Endothelial cell of umbilical vein (primary cell): Measurements from ENCODE around the gene ABCA10. TPM values are rescaled to one million over a fixed set of nuclear protein-coding genes. Genes with fewer than 3 reads are reported as not detected.

Source experiments
- BruUV-seq: library from RNA; stranded (reverse); fragments of 400-500 nt; replicated peaks from 2 replicates; lab custom pipeline; 2021; lab: Mats Ljungman, UMichigan
- CTCF ChIA-PET: fragments of 300-600, 350-600 bp; sonication (Branson Sonifier 250); formaldehyde crosslinking; loops from one replicate; lab custom pipeline; 2021; ENCODE audit warnings: antibody characterized with exemption, inconsistent platforms; lab: Charles Lee
- POLR2A ChIA-PET: fragments of 300-600, 350-600 bp; sonication (Branson Sonifier 250); formaldehyde crosslinking; loops from one replicate; lab custom pipeline; 2021; ENCODE audit warnings: antibody characterized with exemption, inconsistent platforms; lab: Charles Lee
- DNase-seq: peaks from one replicate; pipeline ENCODE4 v3.0.0-alpha.2; 2011; ENCODE audit warnings: low read depth, low spot score
- FAIRE-seq: peaks from 2 replicates; lab custom pipeline; 2011; peaks lifted over from hg19 to GRCh38; lab: Jason Lieb, UNC
- H2AFZ ChIP-seq: 2 replicates; pipeline ENCODE4 v1.6.0; 2012; ENCODE audit warnings: low read depth, low read length, control low read depth, inconsistent platforms
- H3K27ac ChIP-seq: 2 replicates; pipeline ENCODE4 v1.5.1; 2011; ENCODE audit warnings: low read depth, mild to moderate bottlenecking, control low read depth, low read length, moderate library complexity; ENCODE audit not compliant: insufficient read depth
- H3K27me3 ChIP-seq, 2 experiments: 2 replicates each; pipeline versions ENCODE4 v1.6.0 to v1.6.1; 2011; ENCODE audit warnings: low read length in 2 of 2, mixed read lengths in 1 of 2; ENCODE audit not compliant: control insufficient read depth in 2 of 2, insufficient read depth in 2 of 2
- H3K36me3 ChIP-seq, 2 experiments: 2 replicates in 1 of 2; 3 replicates in 1 of 2; pipeline ENCODE4 v1.5.1; 2011; ENCODE audit warnings: low read length in 2 of 2, mild to moderate bottlenecking in 1 of 2, moderate library complexity in 1 of 2; ENCODE audit not compliant: control insufficient read depth in 2 of 2, insufficient read depth in 2 of 2; ENCODE audit errors: extremely low read depth in 1 of 2
- H3K4me1 ChIP-seq: 3 replicates; pipeline ENCODE4 v1.5.1; 2011; ENCODE audit warnings: mild to moderate bottlenecking, low read length; ENCODE audit not compliant: control insufficient read depth, insufficient read depth; ENCODE audit errors: extremely low read depth
- H3K4me2 ChIP-seq: 2 replicates; pipeline ENCODE4 v1.6.1; 2011; ENCODE audit warnings: low read length, control low read depth, mixed read lengths; ENCODE audit not compliant: insufficient read depth
- H3K4me3 ChIP-seq, 3 experiments: fragments of 200-600 bp in 1 of 3; sonication (generic), shearing (Covaris generic) in 1 of 3; replicated peaks in 1 of 3; 2 replicates each; pipeline ENCODE4 v1.5.1; 2011 to 2016; ENCODE audit warnings: control low read depth in 3 of 3, low read length in 3 of 3, mild to moderate bottlenecking in 2 of 3, inconsistent platforms in 1 of 3, low read depth in 1 of 3, moderate library complexity in 1 of 3; ENCODE audit not compliant: insufficient read depth in 1 of 3
- H3K79me2 ChIP-seq: 2 replicates; pipeline ENCODE4 v1.6.0; 2012; ENCODE audit warnings: low read length, inconsistent platforms; ENCODE audit not compliant: control insufficient read depth, insufficient read depth
- H3K9ac ChIP-seq: replicated peaks from 2 replicates; pipeline ENCODE3; 2011; ENCODE audit warnings: low read length, control low read depth; ENCODE audit not compliant: insufficient read depth; ENCODE audit errors: extremely low read depth
- H3K9me1 ChIP-seq: replicated peaks from 3 replicates; pipeline ENCODE4 v1.6.0; 2011; ENCODE audit warnings: mild to moderate bottlenecking, low read length; ENCODE audit not compliant: control insufficient read depth, insufficient read depth; ENCODE audit errors: extremely low read depth
- H3K9me3 ChIP-seq: replicated peaks from 2 replicates; pipeline ENCODE4 v1.5.1; 2012; ENCODE audit warnings: low read length, inconsistent platforms; ENCODE audit not compliant: control insufficient read depth, insufficient read depth
- H4K20me1 ChIP-seq: replicated peaks from 2 replicates; pipeline ENCODE3; 2011; ENCODE audit warnings: mild to moderate bottlenecking, low read length; ENCODE audit not compliant: control insufficient read depth, insufficient read depth; ENCODE audit errors: extremely low read depth
- CTCF ChIP-seq, 2 donors: IDR thresholded peaks; 1 replicate in 1 of 2; 2 replicates in 1 of 2; pipeline ENCODE4 v1.5.1; 2011; ENCODE audit warnings: low read length in 2 of 2, mild to moderate bottlenecking in 2 of 2, moderate library complexity in 2 of 2, control low read depth in 1 of 2, inconsistent platforms in 1 of 2, low read depth in 1 of 2; ENCODE audit not compliant: insufficient read depth in 1 of 2; ENCODE audit errors: extremely low read depth in 1 of 2
- EZH2 ChIP-seq: IDR thresholded peaks from 2 replicates; pipeline ENCODE4 v1.6.1; 2012; ENCODE audit warnings: borderline replicate concordance, low read depth, mild to moderate bottlenecking, moderate library complexity, low read length, inconsistent platforms; ENCODE audit not compliant: severe bottlenecking
- FOS ChIP-seq: IDR thresholded peaks from 2 replicates; pipeline ENCODE4 v1.6.1; 2011; ENCODE audit warnings: mild to moderate bottlenecking, low read length, moderate library complexity, borderline replicate concordance; ENCODE audit not compliant: insufficient read depth
- GATA2 ChIP-seq: IDR thresholded peaks from 2 replicates; pipeline ENCODE4 v1.7.0; 2011; ENCODE audit warnings: low read depth, mild to moderate bottlenecking, moderate library complexity, mixed read lengths, low read length; ENCODE audit not compliant: insufficient read length, insufficient read depth
- JUN ChIP-seq: IDR thresholded peaks from 2 replicates; pipeline ENCODE4 v1.6.1; 2011; ENCODE audit warnings: borderline replicate concordance, low read depth; ENCODE audit not compliant: insufficient read length, insufficient read depth
- MYC ChIP-seq: IDR thresholded peaks from one replicate; pipeline ENCODE4 v1.6.1; 2011; ENCODE audit warnings: mild to moderate bottlenecking, low read depth, low read length
- POLR2A ChIP-seq: IDR thresholded peaks from 2 replicates; pipeline ENCODE4 v1.6.1; 2012; ENCODE audit warnings: low read depth, mild to moderate bottlenecking, control low read depth, low read length
- POLR2AphosphoS5 ChIP-seq: IDR thresholded peaks from 2 replicates; pipeline ENCODE4 v1.6.1; 2012; ENCODE audit warnings: low read depth, mild to moderate bottlenecking, control low read depth, low read length, moderate library complexity; ENCODE audit not compliant: insufficient read depth
- dilution Hi-C: fragments of 300-500 bp; cut with MboI; formaldehyde crosslinking; loops from one replicate; pipeline ENCODE4 v1.15.0; 2019; ENCODE audit warnings: low sequenced_read_pairs; ENCODE audit not compliant: extremely low pct_ligation_motif_present
- intact Hi-C: fragments of 100-400 bp; cut with micrococcal nuclease; formaldehyde crosslinking; loops from one replicate; pipeline ENCODE4 v1.10.0; 2022
- polyA plus RNA-seq, 4 experiments: library from polyadenylated mRNA; depleted of rRNA in 3 of 4; stranded (reverse) in 3 of 4; unstranded in 1 of 4; fragments of >200 nt; gene quantifications; 2 replicates each; pipeline versions ENCODE4 v1.2.1 to v1.2.3, GENCODE V29; 2011 to 2012; ENCODE audit warnings: missing spikeins in 1 of 4
- total RNA-seq: library from RNA; stranded (reverse); gene quantifications from 2 replicates; pipeline ENCODE4 v1.2.3, GENCODE V29; 2021
- TF ChIP-seq, protein P1 (sequence below): IDR thresholded peaks from 2 replicates; pipeline ENCODE4 v1.6.1; 2011; ENCODE audit not compliant: insufficient read depth, insufficient read length

The ABCA10 gene
- total and polyA plus RNA-seq, 2 donors (not counting 3 experiments of a cell fraction or from before 2014, with no cell fraction given): 0.22 to 2.1 TPM

DNA sequence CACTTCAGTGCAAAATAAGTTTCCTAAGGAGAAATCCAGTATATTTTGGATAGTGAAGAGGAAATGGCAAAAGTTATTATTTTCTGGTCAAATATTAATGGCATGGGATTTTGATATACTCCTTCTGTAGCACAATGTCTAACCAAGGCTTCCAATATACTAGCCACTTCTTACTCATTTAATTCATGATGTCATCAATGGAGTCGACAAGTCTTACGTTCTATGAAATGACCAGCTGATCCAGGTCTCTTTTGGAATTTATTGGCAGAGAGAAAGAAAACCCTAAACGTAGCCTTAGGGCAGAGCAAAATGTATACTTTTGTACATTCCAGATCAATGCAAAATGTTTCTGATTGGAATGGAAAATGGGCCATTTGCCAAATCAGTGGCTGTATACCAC lies 8.3 kb upstream of the ABCA10 start:
- no peaks in the 10 kb centered on the region for H3K9me3 ChIP-seq
- no peaks in the 10 kb centered on the region for H3K79me2 ChIP-seq
- H3K36me3 ChIP-seq: no peaks in the 10 kb centered on the region
- no TSS peak for BruUV-seq
- no peak overlapping the region for H3K4me2 ChIP-seq
- no peaks in the 10 kb centered on the region for H3K9me1 ChIP-seq
- H4K20me1 ChIP-seq: no peaks in the 10 kb centered on the region
- H3K27me3 ChIP-seq: no peaks in the 10 kb centered on the region
- DNase-seq (no peak), FAIRE-seq (no peak)
- H3K4me1 ChIP-seq: peaks cover 4% of the 10 kb centered on the region
- dilution Hi-C loops (no loop called here), intact Hi-C loops (loop anchor here (5.0 kb wide), 1 partner anchor 775 kb away; no protein-coding TSS in a partner anchor)
- ChIA-PET POLR2A (no interaction called here), CTCF (interaction anchor here (2.4 to 3.6 kb wide), 2 partner anchors 462 to 465 kb away, joined by 10 to 39 read pairs; no protein-coding TSS in a partner anchor)
- H3K27ac ChIP-seq: no peak overlapping the region
- H3K9ac ChIP-seq: no peak overlapping the region
- TF ChIP-seq POLR2A: no peak
- no peak for TF ChIP-seq FOS
- TF ChIP-seq POLR2AphosphoS5: no peak
- TF ChIP-seq, protein P1, sequence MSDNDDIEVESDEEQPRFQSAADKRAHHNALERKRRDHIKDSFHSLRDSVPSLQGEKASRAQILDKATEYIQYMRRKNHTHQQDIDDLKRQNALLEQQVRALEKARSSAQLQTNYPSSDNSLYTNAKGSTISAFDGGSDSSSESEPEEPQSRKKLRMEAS: no peak
- TF ChIP-seq JUN: no peak
- no peak for TF ChIP-seq MYC
- TF ChIP-seq CTCF (IDR thresholded peaks at IDR 0.05; ENCODE audit: extremely low read depth in 1 of 2, insufficient read depth in 1 of 2, low read depth in 1 of 2, low read length in 2 of 2): no peak
- TF ChIP-seq GATA2: no peak
- TF ChIP-seq EZH2: no peak
- no peak overlapping the region for H3K4me3 ChIP-seq
- H2AFZ ChIP-seq: no peak overlapping the region
